WTC11 (cell line): Measurements from ENCODE around the gene SORCS1. TPM values are rescaled to one million over a fixed set of nuclear protein-coding genes. Genes with fewer than 3 reads are reported as not detected.

Source experiments
- ATAC-seq: fragments of 200-7000 bp; cut with Tn5 transposase; 2 replicates; pipeline ENCODE4 v1.10.0; 2021; ENCODE audit warnings: mild to moderate bottlenecking, moderate library complexity
- CTCF ChIA-PET: fragments of 300-600 bp; sonication (Branson Sonifier 250); formaldehyde crosslinking; loops from one replicate; lab custom pipeline; 2021; ENCODE audit warnings: antibody characterized with exemption; lab: Charles Lee
- POLR2A ChIA-PET: fragments of 350-600 bp; sonication (Branson Sonifier 250); formaldehyde crosslinking; loops from one replicate; lab custom pipeline; 2021; ENCODE audit warnings: antibody characterized with exemption; lab: Charles Lee
- DNase-seq: peaks from one replicate; pipeline ENCODE4 v3.0.0; 2021; ENCODE audit warnings: low spot score
- H3K27ac Mint-ChIP-seq: 2 replicates; pipeline ENCODE4 v1.8.0; 2021; ENCODE audit warnings: mixed read lengths
- H3K27me3 Mint-ChIP-seq: 2 replicates; pipeline ENCODE4 v1.8.0; 2021; ENCODE audit warnings: low read depth, mild to moderate bottlenecking, moderate library complexity, mixed read lengths
- H3K36me3 Mint-ChIP-seq: 2 replicates; pipeline ENCODE4 v1.8.0; 2021; ENCODE audit warnings: mixed read lengths
- H3K4me1 Mint-ChIP-seq: 2 replicates; pipeline ENCODE4 v1.8.0; 2022; ENCODE audit warnings: mixed read lengths
- H3K4me3 Mint-ChIP-seq: 2 replicates; pipeline ENCODE4 v1.8.0; 2021; ENCODE audit warnings: mild to moderate bottlenecking, moderate library complexity, mixed read lengths
- H3K9me3 Mint-ChIP-seq: 2 replicates; pipeline ENCODE4 v1.8.0; 2021; ENCODE audit warnings: mixed read lengths
- IRF2 ChIP-seq: sonication (generic); formaldehyde crosslinking; IDR thresholded peaks from 2 replicates; pipeline ENCODE4 v1.8.0; 2022; ENCODE audit warnings: low read depth, missing genetic modification reagents, borderline replicate concordance
- JAZF1 ChIP-seq: fragments of 250-450 bp; sonication (Bioruptor Pico); IDR thresholded peaks from 2 replicates; pipeline ENCODE4 v1.9.0; 2021; ENCODE audit warnings: moderate library complexity, mild to moderate bottlenecking, inconsistent platforms
- NR1H2 ChIP-seq: sonication (generic); formaldehyde crosslinking; IDR thresholded peaks from 2 replicates; pipeline ENCODE4 v1.9.0; 2021; ENCODE audit warnings: mild to moderate bottlenecking, moderate library complexity, missing genetic modification reagents
- SOX15 ChIP-seq: fragments of 250-450 bp; sonication (Bioruptor Pico); IDR thresholded peaks from 2 replicates; pipeline ENCODE4 v1.9.0; 2021; ENCODE audit warnings: mild to moderate bottlenecking
- SP1 ChIP-seq: sonication (generic); formaldehyde crosslinking; conservative IDR thresholded peaks from 2 replicates; pipeline ENCODE4 v1.8.1; 2022; ENCODE audit warnings: missing genetic modification reagents
- ZNF423 ChIP-seq: fragments of 250-450 bp; sonication (Bioruptor Pico); IDR thresholded peaks from 2 replicates; pipeline ENCODE4 v2.1.2; 2022; ENCODE audit warnings: mild to moderate bottlenecking, moderate library complexity
- ZNF671 ChIP-seq: fragments of 250-450 bp; sonication (Bioruptor Pico); IDR thresholded peaks from 2 replicates; pipeline ENCODE4 v1.8.0; 2021; ENCODE audit warnings: mild to moderate bottlenecking
- total RNA-seq: library from RNA; stranded (reverse); gene quantifications from 3 replicates; pipeline ENCODE4 v1.2.3, GENCODE V29; 2021
- TF ChIP-seq, protein P1 (sequence below): sonication (generic); formaldehyde crosslinking; IDR thresholded peaks from 2 replicates; pipeline ENCODE4 v1.8.1; 2023; ENCODE audit warnings: mild to moderate bottlenecking, moderate library complexity, missing genetic modification reagents
- TF ChIP-seq, protein P2 (sequence below): sonication (generic); formaldehyde crosslinking; IDR thresholded peaks from 2 replicates; pipeline ENCODE4 v1.8.1; 2023; ENCODE audit warnings: mild to moderate bottlenecking, missing genetic modification reagents
- TF ChIP-seq, protein P3 (sequence below): sonication (generic); formaldehyde crosslinking; IDR thresholded peaks from 2 replicates; pipeline ENCODE4 v1.8.0; 2023; ENCODE audit warnings: mild to moderate bottlenecking, missing genetic modification reagents
- TF ChIP-seq, protein P4 (sequence below): sonication (generic); formaldehyde crosslinking; IDR thresholded peaks from 2 replicates; pipeline ENCODE4 v1.8.0; 2022; ENCODE audit warnings: mild to moderate bottlenecking, missing genetic modification reagents
- TF ChIP-seq, protein P5 (sequence below): sonication (generic); formaldehyde crosslinking; IDR thresholded peaks from 2 replicates; pipeline ENCODE4 v1.8.0; 2023; ENCODE audit warnings: missing genetic modification reagents
- TF ChIP-seq, protein P6 (sequence below): fragments of 250-450 bp; sonication (Bioruptor Pico); IDR thresholded peaks from 2 replicates; pipeline ENCODE4 v1.9.0; 2021; ENCODE audit warnings: moderate library complexity, mild to moderate bottlenecking, inconsistent platforms, borderline replicate concordance
- TF ChIP-seq, protein P7 (sequence below): sonication (generic); formaldehyde crosslinking; IDR thresholded peaks from 2 replicates; pipeline ENCODE4 v1.8.1; 2022; ENCODE audit warnings: mild to moderate bottlenecking, moderate library complexity, missing genetic modification reagents
- TF ChIP-seq, protein P8 (sequence below): sonication (generic); formaldehyde crosslinking; IDR thresholded peaks from 2 replicates; pipeline ENCODE4 v1.8.0; 2022; ENCODE audit warnings: mild to moderate bottlenecking, missing genetic modification reagents

Gene SORCS1
- total RNA-seq, 1 experiment from 2014 or later = 3.3 TPM

DNA sequence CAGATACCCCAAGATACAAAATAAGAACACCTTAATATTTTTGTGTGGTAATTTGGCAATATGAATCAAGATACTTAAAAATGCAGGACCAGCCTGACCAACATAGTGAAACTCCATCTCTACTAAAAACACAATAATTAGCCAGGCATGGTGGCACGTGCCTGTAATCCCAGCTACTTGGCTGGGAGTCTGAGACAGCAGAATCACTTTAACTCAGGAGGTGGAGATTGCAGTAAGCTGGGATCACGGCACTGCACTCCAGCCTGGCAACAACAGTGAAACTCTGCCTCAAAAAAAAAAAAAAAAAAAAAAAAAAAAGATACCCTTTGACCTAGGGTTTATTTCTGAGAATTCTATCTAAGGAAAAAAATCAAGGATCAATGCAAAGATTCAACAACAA lies 450.7 kb downstream of the SORCS1 start:
- no peaks in the 10 kb centered on the region for H3K27me3 Mint-ChIP-seq
- H3K9me3 Mint-ChIP-seq = peaks cover 26% of the 10 kb centered on the region
- H3K4me1 Mint-ChIP-seq = peaks cover 15% of the 10 kb centered on the region
- peaks cover 20% of the 10 kb centered on the region for H3K36me3 Mint-ChIP-seq
- CTCF ChIA-PET = no interaction called here
- no peak overlapping the region for H3K27ac Mint-ChIP-seq
- H3K4me3 Mint-ChIP-seq = no peak overlapping the region
- no peak for TF ChIP-seq ZNF423
- TF ChIP-seq, protein P1, sequence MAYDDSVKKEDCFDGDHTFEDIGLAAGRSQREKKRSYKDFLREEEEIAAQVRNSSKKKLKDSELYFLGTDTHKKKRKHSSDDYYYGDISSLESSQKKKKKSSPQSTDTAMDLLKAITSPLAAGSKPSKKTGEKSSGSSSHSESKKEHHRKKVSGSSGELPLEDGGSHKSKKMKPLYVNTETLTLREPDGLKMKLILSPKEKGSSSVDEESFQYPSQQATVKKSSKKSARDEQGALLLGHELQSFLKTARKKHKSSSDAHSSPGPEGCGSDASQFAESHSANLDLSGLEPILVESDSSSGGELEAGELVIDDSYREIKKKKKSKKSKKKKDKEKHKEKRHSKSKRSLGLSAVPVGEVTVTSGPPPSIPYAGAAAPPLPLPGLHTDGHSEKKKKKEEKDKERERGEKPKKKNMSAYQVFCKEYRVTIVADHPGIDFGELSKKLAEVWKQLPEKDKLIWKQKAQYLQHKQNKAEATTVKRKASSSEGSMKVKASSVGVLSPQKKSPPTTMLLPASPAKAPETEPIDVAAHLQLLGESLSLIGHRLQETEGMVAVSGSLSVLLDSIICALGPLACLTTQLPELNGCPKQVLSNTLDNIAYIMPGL (CRISPR knock-in tag) = no peak
- no peak for TF ChIP-seq NR1H2 (CRISPR knock-in tag)
- TF ChIP-seq, protein P2, sequence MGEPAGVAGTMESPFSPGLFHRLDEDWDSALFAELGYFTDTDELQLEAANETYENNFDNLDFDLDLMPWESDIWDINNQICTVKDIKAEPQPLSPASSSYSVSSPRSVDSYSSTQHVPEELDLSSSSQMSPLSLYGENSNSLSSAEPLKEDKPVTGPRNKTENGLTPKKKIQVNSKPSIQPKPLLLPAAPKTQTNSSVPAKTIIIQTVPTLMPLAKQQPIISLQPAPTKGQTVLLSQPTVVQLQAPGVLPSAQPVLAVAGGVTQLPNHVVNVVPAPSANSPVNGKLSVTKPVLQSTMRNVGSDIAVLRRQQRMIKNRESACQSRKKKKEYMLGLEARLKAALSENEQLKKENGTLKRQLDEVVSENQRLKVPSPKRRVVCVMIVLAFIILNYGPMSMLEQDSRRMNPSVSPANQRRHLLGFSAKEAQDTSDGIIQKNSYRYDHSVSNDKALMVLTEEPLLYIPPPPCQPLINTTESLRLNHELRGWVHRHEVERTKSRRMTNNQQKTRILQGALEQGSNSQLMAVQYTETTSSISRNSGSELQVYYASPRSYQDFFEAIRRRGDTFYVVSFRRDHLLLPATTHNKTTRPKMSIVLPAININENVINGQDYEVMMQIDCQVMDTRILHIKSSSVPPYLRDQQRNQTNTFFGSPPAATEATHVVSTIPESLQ = no peak
- TF ChIP-seq, protein P3, sequence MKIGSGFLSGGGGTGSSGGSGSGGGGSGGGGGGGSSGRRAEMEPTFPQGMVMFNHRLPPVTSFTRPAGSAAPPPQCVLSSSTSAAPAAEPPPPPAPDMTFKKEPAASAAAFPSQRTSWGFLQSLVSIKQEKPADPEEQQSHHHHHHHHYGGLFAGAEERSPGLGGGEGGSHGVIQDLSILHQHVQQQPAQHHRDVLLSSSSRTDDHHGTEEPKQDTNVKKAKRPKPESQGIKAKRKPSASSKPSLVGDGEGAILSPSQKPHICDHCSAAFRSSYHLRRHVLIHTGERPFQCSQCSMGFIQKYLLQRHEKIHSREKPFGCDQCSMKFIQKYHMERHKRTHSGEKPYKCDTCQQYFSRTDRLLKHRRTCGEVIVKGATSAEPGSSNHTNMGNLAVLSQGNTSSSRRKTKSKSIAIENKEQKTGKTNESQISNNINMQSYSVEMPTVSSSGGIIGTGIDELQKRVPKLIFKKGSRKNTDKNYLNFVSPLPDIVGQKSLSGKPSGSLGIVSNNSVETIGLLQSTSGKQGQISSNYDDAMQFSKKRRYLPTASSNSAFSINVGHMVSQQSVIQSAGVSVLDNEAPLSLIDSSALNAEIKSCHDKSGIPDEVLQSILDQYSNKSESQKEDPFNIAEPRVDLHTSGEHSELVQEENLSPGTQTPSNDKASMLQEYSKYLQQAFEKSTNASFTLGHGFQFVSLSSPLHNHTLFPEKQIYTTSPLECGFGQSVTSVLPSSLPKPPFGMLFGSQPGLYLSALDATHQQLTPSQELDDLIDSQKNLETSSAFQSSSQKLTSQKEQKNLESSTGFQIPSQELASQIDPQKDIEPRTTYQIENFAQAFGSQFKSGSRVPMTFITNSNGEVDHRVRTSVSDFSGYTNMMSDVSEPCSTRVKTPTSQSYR (CRISPR knock-in tag) = no peak
- no peak for TF ChIP-seq SOX15 (CRISPR knock-in tag)
- TF ChIP-seq JAZF1 (CRISPR knock-in tag) = no peak
- no peak for TF ChIP-seq ZNF671 (CRISPR knock-in tag)
- TF ChIP-seq, protein P4, sequence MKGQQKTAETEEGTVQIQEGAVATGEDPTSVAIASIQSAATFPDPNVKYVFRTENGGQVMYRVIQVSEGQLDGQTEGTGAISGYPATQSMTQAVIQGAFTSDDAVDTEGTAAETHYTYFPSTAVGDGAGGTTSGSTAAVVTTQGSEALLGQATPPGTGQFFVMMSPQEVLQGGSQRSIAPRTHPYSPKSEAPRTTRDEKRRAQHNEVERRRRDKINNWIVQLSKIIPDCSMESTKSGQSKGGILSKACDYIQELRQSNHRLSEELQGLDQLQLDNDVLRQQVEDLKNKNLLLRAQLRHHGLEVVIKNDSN (CRISPR knock-in tag) = no peak
- TF ChIP-seq, protein P5, sequence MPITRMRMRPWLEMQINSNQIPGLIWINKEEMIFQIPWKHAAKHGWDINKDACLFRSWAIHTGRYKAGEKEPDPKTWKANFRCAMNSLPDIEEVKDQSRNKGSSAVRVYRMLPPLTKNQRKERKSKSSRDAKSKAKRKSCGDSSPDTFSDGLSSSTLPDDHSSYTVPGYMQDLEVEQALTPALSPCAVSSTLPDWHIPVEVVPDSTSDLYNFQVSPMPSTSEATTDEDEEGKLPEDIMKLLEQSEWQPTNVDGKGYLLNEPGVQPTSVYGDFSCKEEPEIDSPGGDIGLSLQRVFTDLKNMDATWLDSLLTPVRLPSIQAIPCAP (CRISPR knock-in tag) = no peak
- TF ChIP-seq, protein P6, sequence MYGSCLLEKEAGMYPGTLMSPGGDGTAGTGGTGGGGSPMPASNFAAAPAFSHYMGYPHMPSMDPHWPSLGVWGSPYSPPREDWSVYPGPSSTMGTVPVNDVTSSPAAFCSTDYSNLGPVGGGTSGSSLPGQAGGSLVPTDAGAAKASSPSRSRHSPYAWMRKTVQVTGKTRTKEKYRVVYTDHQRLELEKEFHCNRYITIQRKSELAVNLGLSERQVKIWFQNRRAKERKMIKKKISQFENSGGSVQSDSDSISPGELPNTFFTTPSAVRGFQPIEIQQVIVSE (CRISPR knock-in tag) = no peak
- TF ChIP-seq, protein P7, sequence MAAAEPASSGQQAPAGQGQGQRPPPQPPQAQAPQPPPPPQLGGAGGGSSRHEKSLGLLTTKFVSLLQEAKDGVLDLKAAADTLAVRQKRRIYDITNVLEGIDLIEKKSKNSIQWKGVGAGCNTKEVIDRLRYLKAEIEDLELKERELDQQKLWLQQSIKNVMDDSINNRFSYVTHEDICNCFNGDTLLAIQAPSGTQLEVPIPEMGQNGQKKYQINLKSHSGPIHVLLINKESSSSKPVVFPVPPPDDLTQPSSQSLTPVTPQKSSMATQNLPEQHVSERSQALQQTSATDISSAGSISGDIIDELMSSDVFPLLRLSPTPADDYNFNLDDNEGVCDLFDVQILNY (CRISPR knock-in tag) = no peak
- TF ChIP-seq SP1 (CRISPR knock-in tag) = no peak
- TF ChIP-seq IRF2 (CRISPR knock-in tag) = no peak
- ATAC-seq = no peak
- DNase-seq = no peak
- POLR2A ChIA-PET = no interaction called here

DNA sequence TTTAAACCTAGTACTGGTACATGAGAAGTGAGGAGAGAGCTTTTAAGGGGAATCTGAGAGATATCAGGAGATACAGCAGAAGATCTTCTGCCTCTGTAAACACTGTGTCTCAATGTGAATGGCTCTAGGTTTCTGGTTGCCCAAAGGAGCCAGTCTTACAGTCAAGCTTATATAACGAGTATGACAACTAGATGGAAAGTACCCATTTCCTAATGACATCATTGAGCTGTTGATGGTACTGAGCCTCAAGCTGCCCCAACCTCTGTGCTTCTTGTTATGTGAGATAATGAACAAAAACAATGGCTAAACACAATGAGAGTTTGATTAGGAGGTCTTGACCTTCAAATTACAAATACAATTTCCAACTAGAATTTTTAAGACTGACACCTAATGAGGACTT lies 451.5 kb downstream of the SORCS1 start:
- H3K27ac Mint-ChIP-seq = no peak overlapping the region
- DNase-seq = no peak
- ChIA-PET CTCF (interaction anchor here (1.5 kb wide), 2 partner anchors 11 to 15 kb away, joined by 3 to 4 read pairs; no protein-coding TSS in a partner anchor), POLR2A (no interaction called here)
- H3K27me3 Mint-ChIP-seq = no peaks in the 10 kb centered on the region
- TF ChIP-seq, protein P8, sequence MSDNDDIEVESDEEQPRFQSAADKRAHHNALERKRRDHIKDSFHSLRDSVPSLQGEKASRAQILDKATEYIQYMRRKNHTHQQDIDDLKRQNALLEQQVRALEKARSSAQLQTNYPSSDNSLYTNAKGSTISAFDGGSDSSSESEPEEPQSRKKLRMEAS (CRISPR knock-in tag) = no peak
- ATAC-seq = no peak
- H3K36me3 Mint-ChIP-seq = peaks cover 15% of the 10 kb centered on the region
- H3K4me3 Mint-ChIP-seq = no peak overlapping the region
- peaks cover 18% of the 10 kb centered on the region for H3K9me3 Mint-ChIP-seq
- peaks cover 21% of the 10 kb centered on the region for H3K4me1 Mint-ChIP-seq
